C1 segment of cervical spinal cord (tissue), 14 donors: ENCODE measurements around the gene NBEAL2.
"Not testable (repeated sequence)": the region's sequence is repeated elsewhere in the genome, so short reads cannot be mapped to it uniquely, and the experiment has no call there.

Experiments used
- DNase-seq, 14 donors: peaks; one replicate each; lab custom pipeline; 2025; lab: John Stamatoyannopoulos, UW

NBEAL2 gene

DNA sequence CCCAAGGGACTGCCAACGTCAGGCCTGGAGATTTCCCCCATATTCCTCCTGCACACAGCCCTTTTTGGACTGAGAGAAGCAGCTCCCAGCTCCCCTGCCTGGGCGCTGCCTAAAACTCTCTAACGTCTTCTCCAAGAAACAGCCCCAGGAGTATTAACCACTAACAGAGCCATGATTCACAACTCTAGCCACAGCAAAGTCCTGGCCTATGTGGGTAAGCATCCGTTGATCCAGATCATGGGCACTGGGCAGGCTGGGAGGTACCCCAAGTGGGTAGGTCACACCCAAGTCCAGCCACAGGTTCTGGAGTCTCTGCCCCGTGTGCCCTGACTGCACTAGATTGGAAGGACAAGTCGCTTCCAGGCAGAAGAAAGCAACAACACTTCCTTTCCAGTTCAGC is 31.9 kb downstream of the NBEAL2 start:
- no peak for DNase-seq

- peak in 2 of 14 donors; percentile 34 to 92 for DNase-seq
These were observed 33.1 kb downstream of the NBEAL2 start for GRCh38 chr3:47012342-47013230.

DNA sequence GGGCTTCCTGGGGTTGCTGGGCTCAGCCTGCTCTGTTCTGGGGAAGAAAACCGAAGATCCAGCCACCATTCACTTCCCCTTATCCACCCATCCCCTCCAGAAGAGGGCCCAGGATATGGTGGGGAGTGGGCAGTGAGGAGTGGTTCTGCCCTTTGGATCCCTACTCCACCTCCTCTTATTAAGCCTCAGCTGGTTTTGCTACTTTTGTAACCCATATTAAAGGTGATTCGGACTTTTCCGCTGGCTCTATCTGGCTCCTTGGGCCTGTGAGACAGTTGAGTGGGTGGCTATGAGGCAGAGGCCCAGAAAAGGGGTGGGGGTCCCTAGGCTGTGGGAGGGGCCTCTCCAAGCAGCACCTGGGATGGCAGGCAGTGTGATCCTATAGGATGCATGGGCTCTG is 33.8 kb downstream of the NBEAL2 start:
- no peak for DNase-seq

DNA sequence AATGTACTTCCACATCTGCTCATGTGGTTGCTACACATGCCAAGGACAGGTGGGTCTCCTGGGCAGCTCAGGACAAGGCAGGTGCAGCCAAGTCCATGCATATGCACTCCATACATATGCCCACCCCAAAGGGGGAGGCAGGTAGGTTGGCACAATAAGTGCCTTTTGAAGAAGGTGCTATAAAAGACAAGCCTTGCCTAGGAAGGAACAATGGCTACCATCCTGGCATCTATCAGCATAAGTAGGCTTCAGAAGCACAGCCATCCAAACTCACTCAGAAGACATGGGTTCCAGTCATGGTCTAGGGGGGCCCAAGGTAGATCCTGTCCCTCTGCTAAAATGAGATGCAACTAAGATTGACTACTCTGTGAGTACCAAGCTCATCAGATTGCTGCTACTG is 34.6 kb downstream of the NBEAL2 start:
- DNase-seq = no peak

DNA sequence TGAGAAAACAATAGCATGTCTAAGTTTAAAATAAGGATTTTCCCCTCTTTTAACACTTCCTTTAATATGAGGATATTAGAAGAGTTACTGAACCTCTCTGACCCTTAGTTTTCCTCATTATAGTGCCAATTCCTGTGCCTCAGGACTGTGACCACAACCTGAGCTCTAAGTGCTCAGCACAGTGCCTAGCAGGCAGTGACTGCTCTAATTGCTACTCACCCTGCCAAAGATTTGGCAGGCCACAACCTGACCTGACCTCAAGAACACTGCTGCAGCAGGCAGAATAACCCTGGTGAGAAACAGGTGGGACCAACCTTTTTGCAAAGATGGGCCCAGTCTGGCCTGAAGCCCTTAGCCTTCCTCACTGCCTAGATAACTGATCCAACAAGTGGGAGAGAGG is 35.7 kb downstream of the NBEAL2 start:
- DNase-seq = no peak

DNA sequence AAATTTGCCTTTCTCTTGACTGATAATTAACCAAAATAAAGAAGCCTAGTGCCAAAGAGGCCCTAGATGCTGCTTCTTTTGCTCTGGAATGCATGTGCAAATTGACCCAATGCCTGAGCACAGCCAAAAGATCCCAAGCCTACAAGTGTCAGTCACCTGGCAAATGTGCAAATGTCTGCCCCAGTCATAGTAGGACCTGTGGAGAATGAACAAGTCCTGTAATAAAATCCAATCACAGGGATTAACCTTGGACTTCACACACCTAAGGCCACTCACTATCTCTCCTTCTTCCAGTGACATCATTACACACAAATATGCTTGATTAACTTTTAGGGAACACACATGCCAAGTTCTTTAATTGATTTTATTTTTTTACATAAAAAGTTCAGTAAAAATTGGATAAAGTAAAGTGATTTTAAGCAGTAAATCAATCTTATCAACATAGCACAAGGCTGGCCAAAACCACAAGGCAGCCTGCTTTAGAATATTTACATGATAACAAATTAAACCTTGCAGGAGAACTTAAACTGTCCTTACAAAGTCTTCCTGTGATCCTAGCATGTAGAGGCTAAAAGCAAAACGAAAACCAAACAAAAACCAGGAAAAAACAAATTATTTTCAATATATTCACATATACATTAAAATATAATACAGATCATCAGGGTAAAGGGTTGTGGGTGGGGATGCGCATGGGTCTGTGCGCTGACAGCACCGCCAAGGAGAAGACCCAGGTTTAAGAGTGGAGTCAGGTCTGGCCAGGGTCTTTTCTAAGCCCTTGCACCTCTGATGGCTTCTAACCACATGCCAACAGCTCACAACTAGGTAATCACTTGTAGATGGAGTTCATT is 36.8 kb downstream of the NBEAL2 start:
- no peak for DNase-seq

GRCh38 chr3:47016934-47017435 is 37.5 kb downstream of the NBEAL2 start:
- DNase-seq = no peak

GRCh38 chr3:47017504-47018268 is 38.2 kb downstream of the NBEAL2 start:
- no peak for DNase-seq

GRCh38 chr3:47018269-47018611 is 38.8 kb downstream of the NBEAL2 start:
- DNase-seq = no peak

GRCh38 chr3:47019201-47019600 is 39.7 kb downstream of the NBEAL2 start:
- DNase-seq = no peak

- no peak for DNase-seq
These were observed 40.8 kb downstream of the NBEAL2 start for GRCh38 chr3:47020311-47020710.

DNA sequence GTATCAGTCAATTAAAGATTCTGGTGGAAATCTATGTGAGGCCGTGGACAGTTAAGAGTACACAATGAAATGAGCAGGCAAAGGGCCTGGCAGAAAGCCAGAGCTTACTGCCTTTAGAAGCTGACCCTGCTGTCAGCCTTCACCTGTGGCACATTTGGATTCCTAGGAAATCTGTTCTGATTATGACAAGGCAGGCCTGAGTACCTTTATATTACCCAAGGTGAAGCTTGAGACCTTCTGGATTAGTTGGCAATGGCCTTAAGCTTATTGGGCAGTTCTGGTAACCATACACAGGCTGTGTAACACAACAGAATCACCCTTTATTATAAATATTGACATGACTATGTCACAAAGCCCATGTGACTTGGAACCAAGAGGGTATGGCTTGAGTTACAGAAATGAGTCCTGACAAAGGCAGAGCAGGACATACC is 43.2 kb downstream of the NBEAL2 start:
- peak in 1 of 14 donors; percentile 8 for DNase-seq

GRCh38 chr3:47024932-47025331 is 45.5 kb downstream of the NBEAL2 start:
- DNase-seq = no peak

GRCh38 chr3:47026432-47026831 is 47.0 kb downstream of the NBEAL2 start:
- DNase-seq = not testable (repeated sequence)

DNA sequence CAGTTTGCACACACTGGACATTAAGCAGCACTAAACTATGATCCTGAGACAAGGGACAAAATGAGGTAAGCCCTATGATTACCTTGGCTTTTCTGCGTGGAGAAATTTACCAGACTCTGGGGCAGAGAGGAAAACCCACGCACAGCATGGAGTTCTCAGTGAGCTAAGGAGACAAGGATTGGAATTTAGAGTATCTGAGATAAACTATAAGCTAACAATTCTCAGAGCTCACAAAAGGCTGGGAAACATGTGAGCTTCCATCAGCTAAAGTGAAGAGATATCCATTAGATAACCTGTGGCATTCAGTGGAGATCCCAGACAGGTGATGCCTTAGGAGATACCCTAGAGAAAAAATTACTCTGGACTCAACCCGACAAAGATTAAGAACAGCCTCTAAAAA is 48.7 kb downstream of the NBEAL2 start:
- no peak for DNase-seq

DNA sequence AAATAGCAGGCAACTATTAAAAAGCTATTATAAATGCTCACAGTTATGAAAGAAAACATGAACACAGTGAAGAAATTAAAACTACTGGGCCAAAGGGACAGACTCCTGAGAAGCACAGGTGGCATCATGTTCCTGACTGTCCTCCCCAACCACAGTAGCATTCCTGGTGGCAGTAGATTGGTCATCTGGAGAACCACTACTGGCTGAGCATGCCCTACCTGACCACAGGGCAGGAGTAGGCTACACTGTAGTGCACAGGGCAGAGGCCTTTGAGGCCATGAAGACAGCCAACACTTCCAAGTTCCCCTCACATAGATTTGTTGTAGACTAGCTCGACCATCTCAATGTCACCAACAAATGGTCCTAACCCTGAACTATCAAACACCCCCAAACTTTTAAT is 49.2 kb downstream of the NBEAL2 start:
- no peak for DNase-seq

GRCh38 chr3:47031041-47031440 is 51.6 kb downstream of the NBEAL2 start:
- DNase-seq = not testable (repeated sequence)

GRCh38 chr3:47034868-47035489 is 55.5 kb downstream of the NBEAL2 start:
- peak in 2 of 14 donors; percentile 7 to 12 for DNase-seq

- no peak for DNase-seq
These were observed 56.2 kb downstream of the NBEAL2 start for GRCh38 chr3:47035645-47036044.

DNA sequence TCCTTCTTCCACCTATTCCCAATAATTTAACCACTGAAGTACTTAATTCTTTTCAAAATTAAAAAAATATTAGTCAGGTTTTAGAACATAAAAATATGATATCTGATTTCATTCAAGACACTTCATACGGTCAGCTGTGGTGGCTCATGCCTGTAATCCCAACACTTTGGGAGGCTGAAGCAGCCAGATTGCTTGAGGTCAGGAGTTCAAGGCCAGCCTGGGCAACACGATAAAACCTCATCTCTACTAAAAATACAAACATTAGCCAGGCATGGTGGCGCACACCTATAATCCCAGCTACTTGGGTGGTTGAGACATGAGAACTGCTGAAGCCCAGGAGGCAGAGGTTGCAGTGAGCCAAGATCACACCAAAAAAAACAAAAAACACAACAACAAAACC is 56.7 kb downstream of the NBEAL2 start:
- DNase-seq = no peak

DNA sequence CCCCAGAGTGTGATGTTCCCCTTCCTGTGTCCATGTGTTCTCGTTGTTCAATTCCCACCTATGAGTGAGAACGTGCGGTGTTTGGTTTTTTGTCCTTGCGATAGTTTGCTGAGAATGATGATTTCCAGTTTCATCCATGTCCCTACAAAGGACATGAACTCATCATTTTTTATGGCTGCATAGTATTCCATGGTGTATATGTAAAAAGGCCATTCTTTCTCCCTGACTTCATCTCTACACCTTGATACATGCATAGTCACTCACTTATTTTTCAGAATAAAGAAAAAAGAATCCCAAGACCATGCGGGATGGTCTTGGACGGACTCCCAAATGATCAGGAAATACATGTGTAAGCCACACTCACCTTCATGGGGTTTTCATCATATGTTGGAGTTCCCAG is 57.8 kb downstream of the NBEAL2 start:
- DNase-seq = not testable (repeated sequence)
